ENCODE data around the gene TERF2IP. TPM values are rescaled to one million over a fixed set of nuclear protein-coding genes. Genes with fewer than 3 reads are reported as not detected.

TERF2IP gene
- total and polyA plus RNA-seq, 2 of the 13 experiments (the other 11 are each of a cell fraction or from before 2014, with no cell fraction given): 26.4 to 50.2 TPM

GRCh38 chr16:75648265-75649076 is 898 bp downstream of the TERF2IP start (continued):
- 0 out of 2 replicates have a peak, but pooled peaks have one; percentile 55 for TF ChIP-seq SIN3A (IDR thresholded peaks at IDR 0.05; ENCODE audit: borderline replicate concordance, low read depth, low read length)
- TF ChIP-seq SOX5 (CRISPR knock-in tag; IDR thresholded peaks at IDR 0.05; ENCODE audit: borderline replicate concordance): no peak
- no peak; the same call in 1 of the 2 replicates for TF ChIP-seq TSC22D2 (CRISPR knock-in tag; IDR thresholded peaks at IDR 0.05; ENCODE audit: borderline replicate concordance)
- peak; percentile 69 for TF ChIP-seq PHF8 (CRISPR knock-in tag; IDR thresholded peaks at IDR 0.05)
- TF ChIP-seq, protein P1, sequence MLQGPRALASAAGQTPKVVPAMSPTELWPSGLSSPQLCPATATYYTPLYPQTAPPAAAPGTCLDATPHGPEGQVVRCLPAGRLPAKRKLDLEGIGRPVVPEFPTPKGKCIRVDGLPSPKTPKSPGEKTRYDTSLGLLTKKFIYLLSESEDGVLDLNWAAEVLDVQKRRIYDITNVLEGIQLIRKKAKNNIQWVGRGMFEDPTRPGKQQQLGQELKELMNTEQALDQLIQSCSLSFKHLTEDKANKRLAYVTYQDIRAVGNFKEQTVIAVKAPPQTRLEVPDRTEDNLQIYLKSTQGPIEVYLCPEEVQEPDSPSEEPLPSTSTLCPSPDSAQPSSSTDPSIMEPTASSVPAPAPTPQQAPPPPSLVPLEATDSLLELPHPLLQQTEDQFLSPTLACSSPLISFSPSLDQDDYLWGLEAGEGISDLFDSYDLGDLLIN (CRISPR knock-in tag; IDR thresholded peaks at IDR 0.05; ENCODE audit: borderline replicate concordance): peak; percentile 67; the same call in 1 of the 2 replicates
- 0 out of 2 replicates have a peak, but pooled peaks have one; percentile 5 for TF ChIP-seq ERF (CRISPR knock-in tag; IDR thresholded peaks at IDR 0.05)
- TF ChIP-seq LCORL (IDR thresholded peaks at IDR 0.05): no peak
- no peak; the same call in 1 of the 2 replicates for TF ChIP-seq LCORL (CRISPR knock-in tag; IDR thresholded peaks at IDR 0.05)
- TF ChIP-seq ZNF17 (CRISPR knock-in tag; IDR thresholded peaks at IDR 0.05): no peak
- no peak for TF ChIP-seq NFAT5 (CRISPR knock-in tag; IDR thresholded peaks at IDR 0.05)
- TF ChIP-seq KAT8 (CRISPR knock-in tag; IDR thresholded peaks at IDR 0.05): peak; percentile 43; the same call in 1 of the 2 replicates
- no peak for TF ChIP-seq ZNF33B (CRISPR knock-in tag; IDR thresholded peaks at IDR 0.05)
- TF ChIP-seq DNMT1 (CRISPR knock-in tag; IDR thresholded peaks at IDR 0.05): no peak; the same call in 1 of the 2 replicates
- TF ChIP-seq ZNF775 (CRISPR knock-in tag; IDR thresholded peaks at IDR 0.05; ENCODE audit: borderline replicate concordance): no peak
- no peak for TF ChIP-seq SMAD3 (CRISPR knock-in tag; IDR thresholded peaks at IDR 0.05)
- no peak for TF ChIP-seq ZNF704 (CRISPR knock-in tag; IDR thresholded peaks at IDR 0.05; ENCODE audit: borderline replicate concordance)
- no peak for TF ChIP-seq ZNF549 (CRISPR knock-in tag; IDR thresholded peaks at IDR 0.05)
- TF ChIP-seq ELF4 (CRISPR knock-in tag; IDR thresholded peaks at IDR 0.05; ENCODE audit: borderline replicate concordance): peak; percentile 2; the same call in 1 of the 2 replicates
- TF ChIP-seq ZSCAN29 (CRISPR knock-in tag; conservative IDR thresholded peaks at IDR 0.05): no peak
- no peak; the same call in 1 of the 2 replicates for TF ChIP-seq ETV5 (CRISPR knock-in tag; IDR thresholded peaks at IDR 0.05; ENCODE audit: borderline replicate concordance)
- no peak; the same call in 1 of the 2 replicates for TF ChIP-seq HCFC1 (IDR thresholded peaks at IDR 0.05; ENCODE audit: low read depth, low read length)
- TF ChIP-seq ZIK1 (CRISPR knock-in tag; IDR thresholded peaks at IDR 0.05; ENCODE audit: borderline replicate concordance, low read depth): peak; percentile 82; the same call in 1 of the 2 replicates
- peak; percentile 51; the same call in 1 of the 2 replicates for TF ChIP-seq ETV6 (CRISPR knock-in tag; conservative IDR thresholded peaks at IDR 0.05)

Data from HepG2 (cell line).